GM18861 (cell line): ENCODE measurements around the gene LIMS2.

Experiments used
- ATAC-seq: cut with Tn5 transposase; IDR thresholded peaks from one replicate; pipeline ENCODE4 v1.9.1; 2021; ENCODE audit not compliant: unreplicated experiment

The LIMS2 gene

GRCh38 chr2:127678531-127678930 is 3.2 kb upstream of the LIMS2 start:
- ATAC-seq = no peak

- ATAC-seq = no peak
Measured at GRCh38 chr2:127676906-127677305, 1.6 kb upstream of the LIMS2 start.

GRCh38 chr2:127674241-127675209 is 805 bp downstream of the LIMS2 start:
- ATAC-seq = no peak

- ATAC-seq = no peak
Measured at GRCh38 chr2:127673291-127674069, 1.9 kb downstream of the LIMS2 start.

GRCh38 chr2:127672341-127673224 is 2.7 kb downstream of the LIMS2 start:
- no peak for ATAC-seq

- ATAC-seq = no peak
Measured at GRCh38 chr2:127671557-127672302, 3.6 kb downstream of the LIMS2 start.

- ATAC-seq = no peak
Measured at GRCh38 chr2:127670957-127671290, 4.4 kb downstream of the LIMS2 start.

- no peak for ATAC-seq
Measured at GRCh38 chr2:127670055-127670956, 5.0 kb downstream of the LIMS2 start.

GRCh38 chr2:127669056-127669455 is 6.3 kb downstream of the LIMS2 start:
- no peak for ATAC-seq

- no peak for ATAC-seq
Measured at GRCh38 chr2:127665267-127665893, 9.9 kb downstream of the LIMS2 start.

- no peak for ATAC-seq
Measured at GRCh38 chr2:127664895-127665225, 10.5 kb downstream of the LIMS2 start.

- ATAC-seq = no peak
Measured at GRCh38 chr2:127664065-127664894, 11.1 kb downstream of the LIMS2 start.

- ATAC-seq = no peak
Measured at GRCh38 chr2:127663566-127664064, 11.7 kb downstream of the LIMS2 start.

- ATAC-seq = no peak
Measured at GRCh38 chr2:127662937-127663565, 12.3 kb downstream of the LIMS2 start.

GRCh38 chr2:127661949-127662510 is 13.3 kb downstream of the LIMS2 start:
- no peak for ATAC-seq

GRCh38 chr2:127661072-127661649 is 14.2 kb downstream of the LIMS2 start:
- ATAC-seq = no peak

GRCh38 chr2:127660291-127660578 is 15.1 kb downstream of the LIMS2 start:
- ATAC-seq = no peak
